MCF 10A (cell line): ENCODE measurements around the gene SEMA3E. TPM values are rescaled to one million over a fixed set of nuclear protein-coding genes. Genes with fewer than 3 reads are reported as not detected.
"Not testable (repeated sequence)": the region's sequence is repeated elsewhere in the genome, so short reads cannot be mapped to it uniquely, and the experiment has no call there.

Experiments
- BruUV-seq: library from RNA; stranded (reverse); fragments of 400-500 nt; replicated peaks from 2 replicates; lab custom pipeline; 2021; lab: Mats Ljungman, UMichigan
- CTCF ChIA-PET: fragments of 300-600 bp; sonication (Branson Sonifier 250); formaldehyde crosslinking; extraction: SDS; loops from one replicate; lab custom pipeline; 2021; ENCODE audit warnings: antibody characterized with exemption, inconsistent platforms; lab: Yijun Ruan, JAX
- POLR2A ChIA-PET: fragments of 300-600, 350-650 bp; sonication (Branson Sonifier 250); formaldehyde crosslinking; extraction: SDS; loops from one replicate; lab custom pipeline; 2020; ENCODE audit warnings: antibody characterized with exemption, inconsistent platforms; lab: Yijun Ruan, JAX
- DNase-seq: peaks from one replicate; pipeline ENCODE4 v3.0.0-alpha.2; 2018; ENCODE audit not compliant: unreplicated experiment
- H3K27ac Mint-ChIP-seq: one replicate; pipeline ENCODE4 v1.8.0; 2022; ENCODE audit warnings: mild to moderate bottlenecking, low read depth, mixed read lengths; ENCODE audit not compliant: unreplicated experiment
- H3K27me3 Mint-ChIP-seq: one replicate; pipeline ENCODE4 v1.8.0; 2022; ENCODE audit warnings: mixed read lengths; ENCODE audit not compliant: insufficient read depth, unreplicated experiment
- H3K36me3 Mint-ChIP-seq: one replicate; pipeline ENCODE4 v1.8.0; 2022; ENCODE audit warnings: mild to moderate bottlenecking, moderate library complexity, mixed read lengths; ENCODE audit not compliant: insufficient read depth, unreplicated experiment
- H3K4me1 Mint-ChIP-seq: one replicate; pipeline ENCODE4 v1.8.0; 2022; ENCODE audit warnings: mixed read lengths; ENCODE audit not compliant: insufficient read depth, unreplicated experiment
- H3K4me3 Mint-ChIP-seq: one replicate; pipeline ENCODE4 v1.8.0; 2022; ENCODE audit warnings: mild to moderate bottlenecking, moderate library complexity, mixed read lengths; ENCODE audit not compliant: unreplicated experiment
- H3K9me3 Mint-ChIP-seq: one replicate; pipeline ENCODE4 v1.8.0; 2022; ENCODE audit warnings: mixed read lengths; ENCODE audit not compliant: unreplicated experiment
- CTCF ChIP-seq: fragments of 200-600 bp; IDR thresholded peaks from one replicate; pipeline ENCODE4 v1.8.0; 2022; ENCODE audit warnings: antibody characterized with exemption, mild to moderate bottlenecking; ENCODE audit not compliant: unreplicated experiment
- intact Hi-C: fragments of 100-400 bp; cut with micrococcal nuclease; formaldehyde crosslinking; loops from 2 replicates; pipeline ENCODE4 v1.14.1; 2022
- total RNA-seq: library from RNA; stranded (reverse); gene quantifications from 2 replicates; pipeline ENCODE4 v1.2.3, GENCODE V29; 2022

Gene SEMA3E
- total RNA-seq, 1 experiment from 2014 or later: 0.51 TPM

- not testable (repeated sequence) for H3K27ac Mint-ChIP-seq
Measured at GRCh38 chr7:83459101-83459929, 189.6 kb downstream of the SEMA3E start.

GRCh38 chr7:83457022-83457892, 191.7 kb downstream of the SEMA3E start:
- Mint-ChIP-seq H3K9me3 (no peaks in the 10 kb centered on the region), H3K36me3 (no peaks in the 10 kb centered on the region), H3K4me1 (no peaks in the 10 kb centered on the region), H3K27ac (no peak overlapping the region), H3K4me3 (no peak overlapping the region), H3K27me3 (no peaks in the 10 kb centered on the region)
- TF ChIP-seq CTCF: no peak
- BruUV-seq: no TSS peak
- POLR2A ChIA-PET: no interaction called here
- CTCF ChIA-PET: no interaction called here
- no peak for DNase-seq
- intact Hi-C loops: no loop called here

More at GRCh38 chr7:83459101-83459929, 189.6 kb downstream of the SEMA3E start:
- CTCF ChIA-PET, H3K9me3 Mint-ChIP-seq, H3K36me3 Mint-ChIP-seq, BruUV-seq, POLR2A ChIA-PET, H3K27me3 Mint-ChIP-seq, H3K4me1 Mint-ChIP-seq, H3K4me3 Mint-ChIP-seq, intact Hi-C loops, DNase-seq: not testable (repeated sequence)

DNA sequence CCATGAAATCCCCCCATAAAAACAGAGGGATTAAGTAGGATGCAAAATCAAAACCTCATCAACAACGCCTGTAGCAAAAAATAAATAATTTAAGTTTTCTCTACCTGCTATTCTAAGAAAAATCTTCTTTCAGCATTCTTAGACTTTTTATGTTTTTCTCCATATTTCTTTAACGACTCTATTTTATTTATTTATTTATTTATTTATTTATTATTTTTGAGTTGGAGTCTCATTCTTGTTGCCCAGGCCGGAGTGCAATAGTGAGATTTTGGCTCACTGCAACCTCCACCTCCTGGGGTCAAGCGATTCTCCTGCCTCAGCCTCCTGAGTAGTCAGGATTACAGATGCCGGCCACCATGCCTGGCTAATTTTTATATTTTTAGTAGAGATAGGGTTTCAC, 192.5 kb downstream of the SEMA3E start:
- Mint-ChIP-seq H3K27me3 (no peaks in the 10 kb centered on the region), H3K9me3 (no peaks in the 10 kb centered on the region), H3K36me3 (no peaks in the 10 kb centered on the region), H3K4me3 (no peak overlapping the region), H3K27ac (no peak overlapping the region), H3K4me1 (no peaks in the 10 kb centered on the region)
- ChIA-PET CTCF (interaction anchor here (0.6 kb wide), 1 partner anchor 63 kb away, joined by 3 read pairs; no protein-coding TSS in a partner anchor), POLR2A (no interaction called here)
- intact Hi-C loops: no loop called here
- DNase-seq: no peak
- TF ChIP-seq CTCF: no peak
- BruUV-seq: no TSS peak

GRCh38 chr7:83455612-83456011, 193.3 kb downstream of the SEMA3E start:
- no peak overlapping the region for H3K4me3 Mint-ChIP-seq

More at GRCh38 chr7:83455612-83456011, 193.3 kb downstream of the SEMA3E start:
- CTCF ChIA-PET: interaction anchor here (0.6 kb wide), 1 partner anchor 62 kb away, joined by 3 read pairs; no protein-coding TSS in a partner anchor
- no peaks in the 10 kb centered on the region for H3K27me3 Mint-ChIP-seq
- no peaks in the 10 kb centered on the region for H3K9me3 Mint-ChIP-seq
- DNase-seq: no peak
- TF ChIP-seq CTCF: no peak
- BruUV-seq: no TSS peak
- no peaks in the 10 kb centered on the region for H3K36me3 Mint-ChIP-seq
- H3K4me1 Mint-ChIP-seq: no peaks in the 10 kb centered on the region
- intact Hi-C loops: no loop called here
- H3K27ac Mint-ChIP-seq: no peak overlapping the region
- POLR2A ChIA-PET: no interaction called here
